A549 (cell line): Measurements from ENCODE around the gene CHST6.

ENCODE experiments used
- CEBPB ChIP-seq, 2 experiments: fragments of >200 bp in 1 of 2; sonication (Bioruptor Twin) in 1 of 2; formaldehyde crosslinking in 1 of 2; IDR thresholded peaks; 2 replicates each; pipeline ENCODE4 v1.6.1; 2012 to 2016
- CTCF ChIP-seq: fragments of >200 bp; sonication (Bioruptor Twin); formaldehyde crosslinking; IDR thresholded peaks from 3 replicates; pipeline ENCODE4 v1.5.1; 2016
- ESRRA ChIP-seq: fragments of 150-350 bp; IDR thresholded peaks from 2 replicates; pipeline ENCODE4 v1.6.1; 2014; ENCODE audit warnings: mild to moderate bottlenecking, low read length, borderline replicate concordance
- RFX5 ChIP-seq: fragments of 450-650 bp; IDR thresholded peaks from 2 replicates; pipeline ENCODE4 v1.7.1; 2014; ENCODE audit warnings: antibody characterized with exemption, mild to moderate bottlenecking, moderate library complexity

DNA sequence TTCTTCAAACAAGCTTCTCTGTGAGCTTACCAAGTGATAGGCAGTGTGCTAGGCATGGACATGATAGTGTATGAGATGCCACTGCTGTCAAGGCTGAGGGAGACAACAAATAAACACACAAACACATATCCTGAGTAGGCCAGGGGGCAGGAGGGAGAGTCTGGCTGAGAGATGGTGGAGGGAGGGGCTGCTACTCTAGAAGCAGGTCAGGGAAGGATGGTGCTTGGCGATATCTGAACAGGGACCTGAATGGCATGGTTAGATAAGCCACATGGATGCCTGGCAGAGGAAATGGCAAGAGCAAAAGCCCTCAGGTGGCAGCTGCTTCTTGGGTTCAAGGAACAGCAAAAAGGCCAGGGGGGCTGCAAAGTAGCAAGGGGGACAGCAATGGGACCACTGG, 8.6 kb upstream of the CHST6 start:
- no peak for TF ChIP-seq ESRRA
- no peak for TF ChIP-seq RFX5
- no peak for TF ChIP-seq CTCF
- TF ChIP-seq CEBPB (IDR thresholded peaks at IDR 0.05), result no peak
